ENCODE results near the gene TOR4A. TPM values are rescaled to one million over a fixed set of nuclear protein-coding genes. Genes with fewer than 3 reads are reported as not detected.

The TOR4A gene
- 1 to 10 TPM; 1.5 to 4.3 TPM for polyA plus RNA-seq

GRCh38 chr9:137277329-137278041 lies at the start of gene TOR4A:
TOR4A (plus strand) TSS chr9:137277726; CDS start chr9:137278690, 964 bp downstream.
- peaks cover 0 to 10% of the 10 kb centered on the region in 2 donors for H3K36me3 ChIP-seq (ENCODE audit: control insufficient read depth in 2 of 2, insufficient read depth in 2 of 2, low read length in 1 of 2)
- 17 to 20% methylated on average over 17 to 25 of the region's 25 CpGs for WGBS, 2 donors

GRCh38 chr9:137227853-137228505 lies 49.5 kb upstream of the TOR4A start:
- Histone ChIP-seq H3K36me3 (ENCODE audit: control insufficient read depth in 2 of 2, insufficient read depth in 2 of 2, low read length in 1 of 2) (peaks cover 0 to 8% of the 10 kb centered on the region in 2 donors), H3K4me3 (ENCODE audit: low read depth in 1 of 2, low read length in 2 of 2) (no peak overlapping the region), H3K27me3 (ENCODE audit: control insufficient read depth in 1 of 2, insufficient read depth in 2 of 2, low read length in 2 of 2) (no peaks in the 10 kb centered on the region), H3K4me1 (ENCODE audit: control insufficient read depth in 2 of 2, insufficient read depth in 2 of 2, low read length in 1 of 2) (peaks cover 3 to 21% of the 10 kb centered on the region in 2 donors), H3K27ac (ENCODE audit: low read depth in 2 of 2, low read length in 1 of 2) (peak overlapping the region; percentile 93 to 94), H3K9me3 (ENCODE audit: control insufficient read depth in 2 of 2, insufficient read depth in 1 of 2, low read depth in 1 of 2, low read length in 1 of 2) (no peaks in the 10 kb centered on the region)
- WGBS, 2 donors: 31 to 36% methylated on average over 12 to 18 of the region's 18 CpGs

More at GRCh38 chr9:137277329-137278041, at the start of gene TOR4A:
- Histone ChIP-seq H3K4me3 (ENCODE audit: low read depth in 1 of 2, low read length in 2 of 2) (peak within 1 kb of the TSS; percentile 46 to 53), H3K9me3 (ENCODE audit: control insufficient read depth in 2 of 2, insufficient read depth in 1 of 2, low read depth in 1 of 2, low read length in 1 of 2) (peaks cover 0 to 3% of the 10 kb centered on the region in 2 donors), H3K27ac (ENCODE audit: low read depth in 2 of 2, low read length in 1 of 2) (peak within 1 kb of the TSS; percentile 73 to 77), H3K27me3 (ENCODE audit: control insufficient read depth in 1 of 2, insufficient read depth in 2 of 2, low read length in 2 of 2) (peaks cover 0 to 11% of the 10 kb centered on the region in 2 donors), H3K4me1 (ENCODE audit: control insufficient read depth in 2 of 2, insufficient read depth in 2 of 2, low read length in 1 of 2) (peaks cover 0 to 24% of the 10 kb centered on the region in 2 donors)

- Histone ChIP-seq H3K27me3 (ENCODE audit: control insufficient read depth in 1 of 2, insufficient read depth in 2 of 2, low read length in 2 of 2) (no peaks in the 10 kb centered on the region), H3K4me3 (ENCODE audit: low read depth in 1 of 2, low read length in 2 of 2) (no peak overlapping the region), H3K36me3 (ENCODE audit: control insufficient read depth in 2 of 2, insufficient read depth in 2 of 2, low read length in 1 of 2) (peaks cover 0 to 8% of the 10 kb centered on the region in 2 donors), H3K4me1 (ENCODE audit: control insufficient read depth in 2 of 2, insufficient read depth in 2 of 2, low read length in 1 of 2) (peaks cover 3 to 21% of the 10 kb centered on the region in 2 donors), H3K9me3 (ENCODE audit: control insufficient read depth in 2 of 2, insufficient read depth in 1 of 2, low read depth in 1 of 2, low read length in 1 of 2) (no peaks in the 10 kb centered on the region), H3K27ac (ENCODE audit: low read depth in 2 of 2, low read length in 1 of 2) (peak overlapping the region in 1 of 2 donors; percentile 50)
- 44 to 64% methylated on average over 27 to 29 of the region's 29 CpGs for WGBS, 2 donors
Observed at GRCh38 chr9:137228506-137228967, 49.0 kb upstream of the TOR4A start.

- Histone ChIP-seq H3K4me1 (ENCODE audit: control insufficient read depth in 2 of 2, insufficient read depth in 2 of 2, low read length in 1 of 2) (peaks cover 3 to 17% of the 10 kb centered on the region in 2 donors), H3K9me3 (ENCODE audit: control insufficient read depth in 2 of 2, insufficient read depth in 1 of 2, low read depth in 1 of 2, low read length in 1 of 2) (no peaks in the 10 kb centered on the region), H3K36me3 (ENCODE audit: control insufficient read depth in 2 of 2, insufficient read depth in 2 of 2, low read length in 1 of 2) (peaks cover 0 to 8% of the 10 kb centered on the region in 2 donors), H3K27ac (ENCODE audit: low read depth in 2 of 2, low read length in 1 of 2) (peak overlapping the region in 1 of 2 donors; percentile 1), H3K27me3 (ENCODE audit: control insufficient read depth in 1 of 2, insufficient read depth in 2 of 2, low read length in 2 of 2) (no peaks in the 10 kb centered on the region), H3K4me3 (ENCODE audit: low read depth in 1 of 2, low read length in 2 of 2) (no peak overlapping the region)
- WGBS, 2 donors: 64 to 67% methylated on average over 27 of the region's 27 CpGs
Observed at GRCh38 chr9:137228968-137229896, 48.3 kb upstream of the TOR4A start.

GRCh38 chr9:137229903-137230704 lies 47.4 kb upstream of the TOR4A start:
- Histone ChIP-seq H3K4me3 (ENCODE audit: low read depth in 1 of 2, low read length in 2 of 2) (no peak overlapping the region), H3K36me3 (ENCODE audit: control insufficient read depth in 2 of 2, insufficient read depth in 2 of 2, low read length in 1 of 2) (peaks cover 0 to 8% of the 10 kb centered on the region in 2 donors), H3K9me3 (ENCODE audit: control insufficient read depth in 2 of 2, insufficient read depth in 1 of 2, low read depth in 1 of 2, low read length in 1 of 2) (no peaks in the 10 kb centered on the region), H3K4me1 (ENCODE audit: control insufficient read depth in 2 of 2, insufficient read depth in 2 of 2, low read length in 1 of 2) (peaks cover 3 to 17% of the 10 kb centered on the region in 2 donors), H3K27me3 (ENCODE audit: control insufficient read depth in 1 of 2, insufficient read depth in 2 of 2, low read length in 2 of 2) (no peaks in the 10 kb centered on the region), H3K27ac (ENCODE audit: low read depth in 2 of 2, low read length in 1 of 2) (no peak overlapping the region)
- 48 to 55% methylated on average over 27 to 31 of the region's 31 CpGs for WGBS, 2 donors

GRCh38 chr9:137230705-137231371 lies 46.7 kb upstream of the TOR4A start, which contains the start of gene SLC34A3:
SLC34A3 (plus strand) TSS chr9:137230901; CDS start chr9:137231703, 802 bp downstream.
- Histone ChIP-seq H3K4me3 (ENCODE audit: low read depth in 1 of 2, low read length in 2 of 2) (no peak within 1 kb of the TSS), H3K27me3 (ENCODE audit: control insufficient read depth in 1 of 2, insufficient read depth in 2 of 2, low read length in 2 of 2) (no peaks in the 10 kb centered on the region), H3K4me1 (ENCODE audit: control insufficient read depth in 2 of 2, insufficient read depth in 2 of 2, low read length in 1 of 2) (peaks cover 3 to 13% of the 10 kb centered on the region in 2 donors), H3K36me3 (ENCODE audit: control insufficient read depth in 2 of 2, insufficient read depth in 2 of 2, low read length in 1 of 2) (peaks cover 0 to 5% of the 10 kb centered on the region in 2 donors), H3K9me3 (ENCODE audit: control insufficient read depth in 2 of 2, insufficient read depth in 1 of 2, low read depth in 1 of 2, low read length in 1 of 2) (no peaks in the 10 kb centered on the region), H3K27ac (ENCODE audit: low read depth in 2 of 2, low read length in 1 of 2) (no peak within 1 kb of the TSS)
- WGBS, 2 donors: 62 to 64% methylated on average over 14 of the region's 14 CpGs

- H3K36me3 ChIP-seq (ENCODE audit: control insufficient read depth in 2 of 2, insufficient read depth in 2 of 2, low read length in 1 of 2): no peaks in the 10 kb centered on the region
- H3K4me1 ChIP-seq (ENCODE audit: control insufficient read depth in 2 of 2, insufficient read depth in 2 of 2, low read length in 1 of 2): peaks cover 6 to 12% of the 10 kb centered on the region in 2 donors
- no peak overlapping the region for H3K27ac ChIP-seq (ENCODE audit: low read depth in 2 of 2, low read length in 1 of 2)
- no peak overlapping the region for H3K4me3 ChIP-seq (ENCODE audit: low read depth in 1 of 2, low read length in 2 of 2)
- WGBS, 2 donors: 78 to 81% methylated on average over 23 of the region's 23 CpGs
- H3K9me3 ChIP-seq (ENCODE audit: control insufficient read depth in 2 of 2, insufficient read depth in 1 of 2, low read depth in 1 of 2, low read length in 1 of 2): no peaks in the 10 kb centered on the region
- H3K27me3 ChIP-seq (ENCODE audit: control insufficient read depth in 1 of 2, insufficient read depth in 2 of 2, low read length in 2 of 2): no peaks in the 10 kb centered on the region
Observed at GRCh38 chr9:137231372-137232039, 46.0 kb upstream of the TOR4A start.

GRCh38 chr9:137232101-137232500 lies 45.4 kb upstream of the TOR4A start:
- Histone ChIP-seq H3K4me3 (ENCODE audit: low read depth in 1 of 2, low read length in 2 of 2) (no peak overlapping the region), H3K9me3 (ENCODE audit: control insufficient read depth in 2 of 2, insufficient read depth in 1 of 2, low read depth in 1 of 2, low read length in 1 of 2) (no peaks in the 10 kb centered on the region), H3K27ac (ENCODE audit: low read depth in 2 of 2, low read length in 1 of 2) (no peak overlapping the region), H3K27me3 (ENCODE audit: control insufficient read depth in 1 of 2, insufficient read depth in 2 of 2, low read length in 2 of 2) (no peaks in the 10 kb centered on the region), H3K36me3 (ENCODE audit: control insufficient read depth in 2 of 2, insufficient read depth in 2 of 2, low read length in 1 of 2) (no peaks in the 10 kb centered on the region), H3K4me1 (ENCODE audit: control insufficient read depth in 2 of 2, insufficient read depth in 2 of 2, low read length in 1 of 2) (peaks cover 6 to 13% of the 10 kb centered on the region in 2 donors)
- WGBS, 2 donors: 53 to 58% methylated on average over 10 of the region's 10 CpGs

Measured in esophagus (tissue), 2 donors.